HCT116 (cell line): ENCODE results near the gene BMP2. TPM values are rescaled to one million over a fixed set of nuclear protein-coding genes. Genes with fewer than 3 reads are reported as not detected.

Source experiments
- ATAC-seq: fragments of 200-7000 bp; cut with Tn5 transposase; 2 replicates; pipeline ENCODE4 v1.9.1; 2020; ENCODE audit warnings: mild to moderate bottlenecking, moderate library complexity
- BruUV-seq: library from RNA; stranded (reverse); fragments of 400-500 nt; replicated peaks from 2 replicates; lab custom pipeline; 2021; lab: Mats Ljungman, UMichigan
- CTCF ChIA-PET: fragments of 300-600 bp; sonication (Branson Sonifier 250); formaldehyde crosslinking; loops from one replicate; lab custom pipeline; 2021; ENCODE audit warnings: antibody characterized with exemption; lab: Charles Lee
- POLR2A ChIA-PET: fragments of 300-600, 350-600 bp; sonication (Branson Sonifier 250); formaldehyde crosslinking; loops from one replicate; lab custom pipeline; 2021; ENCODE audit warnings: antibody characterized with exemption; lab: Charles Lee
- RAD21 ChIA-PET, 2 experiments: fragments of 300-600 bp; sonication (Branson Sonifier 250); formaldehyde crosslinking; loops; one replicate each; lab custom pipeline; 2023; ENCODE audit warnings: low total read pairs in 2 of 2; ENCODE audit not compliant: uncharacterized antibody in 2 of 2, unreplicated experiment in 2 of 2, low non-redundant PET in 1 of 2; lab: Charles Lee
- DNase-seq: peaks from one replicate; pipeline ENCODE4 v3.0.0-alpha.2; 2010; ENCODE audit warnings: low read depth, low spot score
- H2AFZ ChIP-seq: fragments of 200-600 bp; shearing (Covaris generic), sonication (generic); 2 replicates; pipeline ENCODE4 v1.6.1; 2017; ENCODE audit warnings: low read depth, mixed run types, mixed read lengths, antibody characterized with exemption, low read length; ENCODE audit not compliant: poor library complexity, severe bottlenecking
- H3K27ac ChIP-seq: 2 replicates; pipeline ENCODE4 v1.5.1; 2012; ENCODE audit warnings: low read depth, low read length
- H3K27me3 ChIP-seq: fragments of 200-600 bp; sonication (generic); 2 replicates; pipeline ENCODE4 v1.6.1; 2016; ENCODE audit warnings: mixed run types, low read length, mixed read lengths; ENCODE audit not compliant: insufficient read depth
- H3K36me3 ChIP-seq, 2 experiments: fragments of 200-500 bp in 1 of 2; fragments of 200-600 bp in 1 of 2; sonication (Bioruptor generic) in 1 of 2; sonication (generic) in 1 of 2; 2 replicates each; pipeline versions ENCODE4 v1.5.1 to v1.6.1; 2014 to 2016; ENCODE audit warnings: low read length in 2 of 2, inconsistent platforms in 1 of 2, mixed read lengths in 1 of 2, mixed run types in 1 of 2; ENCODE audit not compliant: insufficient read depth in 2 of 2, control insufficient read depth in 1 of 2
- H3K4me1 ChIP-seq, 2 experiments: fragments of 200-600 bp in 1 of 2; sonication (generic) in 1 of 2; 2 replicates each; pipeline versions ENCODE4 v1.5.1 to v1.6.1; 2012 to 2017; ENCODE audit warnings: low read length in 2 of 2, inconsistent platforms in 1 of 2, mild to moderate bottlenecking in 1 of 2, mixed read lengths in 1 of 2, mixed run types in 1 of 2, moderate library complexity in 1 of 2; ENCODE audit not compliant: insufficient read depth in 2 of 2, control insufficient read depth in 1 of 2
- H3K4me2 ChIP-seq: fragments of 200-600 bp; sonication (generic); 2 replicates; pipeline ENCODE4 v1.6.1; 2017; ENCODE audit warnings: mixed run types, low read length, mixed read lengths
- H3K4me3 ChIP-seq, 2 experiments: fragments of 200-600 bp in 1 of 2; sonication (generic) in 1 of 2; replicated peaks in 1 of 2; 2 replicates each; pipeline ENCODE4 v1.5.1; 2011 to 2016; ENCODE audit warnings: low read length in 2 of 2, control low read depth in 1 of 2, low read depth in 1 of 2, mild to moderate bottlenecking in 1 of 2, mixed read lengths in 1 of 2, mixed run types in 1 of 2
- H3K79me2 ChIP-seq: fragments of 200-600 bp; sonication (generic); 2 replicates; pipeline ENCODE4 v1.6.1; 2017; ENCODE audit warnings: mild to moderate bottlenecking, mixed run types, low read length, moderate library complexity, mixed read lengths; ENCODE audit not compliant: insufficient read depth
- H3K9ac ChIP-seq: fragments of 200-600 bp; sonication (generic); 2 replicates; pipeline ENCODE4 v1.6.1; 2016; ENCODE audit warnings: low read length, mixed read lengths
- H3K9me2 ChIP-seq: fragments of 200-600 bp; sonication (generic), shearing (Covaris generic); 2 replicates; pipeline ENCODE4 v1.6.1; 2017; ENCODE audit warnings: mixed run types, mild to moderate bottlenecking, moderate library complexity; ENCODE audit not compliant: insufficient read depth
- H3K9me3 ChIP-seq, 2 experiments: fragments of 200-500 bp in 1 of 2; fragments of 200-600 bp in 1 of 2; sonication (Bioruptor generic) in 1 of 2; sonication (generic) in 1 of 2; 2 replicates each; pipeline ENCODE4 v1.6.1; 2014 to 2017; ENCODE audit warnings: low read length in 2 of 2, mixed read lengths in 2 of 2, inconsistent platforms in 1 of 2, low read depth in 1 of 2, mild to moderate bottlenecking in 1 of 2, mixed run types in 1 of 2, moderate library complexity in 1 of 2; ENCODE audit not compliant: control insufficient read depth in 1 of 2, insufficient read depth in 1 of 2
- H4K20me1 ChIP-seq: fragments of 200-600 bp; sonication (generic), shearing (Covaris generic); 2 replicates; pipeline ENCODE4 v1.6.1; 2017; ENCODE audit warnings: mixed run types, mild to moderate bottlenecking, moderate library complexity; ENCODE audit not compliant: insufficient read depth
- ATF3 ChIP-seq: IDR thresholded peaks from 2 replicates; pipeline ENCODE4 v1.6.1; 2012
- CEBPB ChIP-seq: IDR thresholded peaks from 2 replicates; pipeline ENCODE4 v1.6.1; 2012; ENCODE audit warnings: low read depth
- EGR1 ChIP-seq: IDR thresholded peaks from 2 replicates; pipeline ENCODE4 v1.6.1; 2012; ENCODE audit warnings: low read depth
- ELF1 ChIP-seq: IDR thresholded peaks from 2 replicates; pipeline ENCODE4 v1.6.1; 2012; ENCODE audit warnings: low read depth, borderline replicate concordance
- EZH2phosphoT487 ChIP-seq: fragments of 200-600 bp; IDR thresholded peaks from 2 replicates; pipeline ENCODE4 v1.6.1; 2018; ENCODE audit warnings: antibody characterized with exemption, borderline replicate concordance
- FOSL1 ChIP-seq: IDR thresholded peaks from 2 replicates; pipeline ENCODE4 v1.6.1; 2012; ENCODE audit warnings: low read depth
- JUND ChIP-seq: IDR thresholded peaks from 2 replicates; pipeline ENCODE4 v1.6.1; 2012
- POLR2A ChIP-seq: IDR thresholded peaks from 2 replicates; pipeline ENCODE4 v1.7.0; 2011; ENCODE audit warnings: borderline replicate concordance; ENCODE audit not compliant: insufficient read depth, insufficient read length; ENCODE audit errors: extremely low read depth
- POLR2AphosphoS5 ChIP-seq: IDR thresholded peaks from 2 replicates; pipeline ENCODE4 v1.6.1; 2011; ENCODE audit warnings: mild to moderate bottlenecking, low read depth, low read length, moderate library complexity
- RAD21 ChIP-seq: IDR thresholded peaks from 2 replicates; pipeline ENCODE4 v1.6.1; 2012; ENCODE audit warnings: low read depth, mild to moderate bottlenecking
- SP1 ChIP-seq: IDR thresholded peaks from 2 replicates; pipeline ENCODE4 v1.6.1; 2012; ENCODE audit warnings: low read depth
- SRF ChIP-seq: IDR thresholded peaks from 2 replicates; pipeline ENCODE4 v1.6.1; 2012; ENCODE audit warnings: low read depth
- TCF7L2 ChIP-seq: IDR thresholded peaks from 2 replicates; pipeline ENCODE4 v1.7.0; 2011; ENCODE audit warnings: borderline replicate concordance, inconsistent platforms; ENCODE audit not compliant: insufficient read depth, insufficient read length; ENCODE audit errors: extremely low read depth
- YY1 ChIP-seq: IDR thresholded peaks from 2 replicates; pipeline ENCODE4 v1.6.1; 2011; ENCODE audit warnings: low read length, low read depth, moderate library complexity, mild to moderate bottlenecking; ENCODE audit not compliant: insufficient replicate concordance; ENCODE audit errors: extremely low read depth
- ZBTB33 ChIP-seq: IDR thresholded peaks from 2 replicates; pipeline ENCODE4 v1.6.1; 2011; ENCODE audit warnings: mild to moderate bottlenecking, low read length, moderate library complexity; ENCODE audit not compliant: insufficient replicate concordance; ENCODE audit errors: extremely low read depth
- ZFX ChIP-seq: fragments of 450-650 bp; IDR thresholded peaks from 2 replicates; pipeline ENCODE4 v1.6.1; 2017
- intact Hi-C: fragments of 100-400 bp; cut with micrococcal nuclease; formaldehyde crosslinking; loops from 2 replicates; pipeline ENCODE4 v1.10.0; 2022
- total RNA-seq: library from RNA; stranded (reverse); gene quantifications from one replicate; pipeline ENCODE4 v1.2.1, GENCODE V29; 2021; ENCODE audit not compliant: unreplicated experiment

Gene BMP2
- total RNA-seq, 1 experiment from 2014 or later, result 0.15 TPM

GRCh38 chr20:6750438-6750837, 17.0 kb upstream of the BMP2 start:
- Histone ChIP-seq H3K4me2 (no peak overlapping the region), H4K20me1 (no peaks in the 10 kb centered on the region), H3K4me1 (no peaks in the 10 kb centered on the region), H3K79me2 (no peaks in the 10 kb centered on the region), H3K9me2 (no peaks in the 10 kb centered on the region), H3K36me3 (no peaks in the 10 kb centered on the region), H3K27ac (no peak overlapping the region), H3K27me3 (no peaks in the 10 kb centered on the region), H3K9ac (no peak overlapping the region), H2AFZ (no peak overlapping the region), H3K4me3 (no peak overlapping the region), H3K9me3 (peaks cover 3 to 10% of the 10 kb centered on the region in 2 experiments; a peak in 3 of 4 replicates)
- ATAC-seq (no peak), DNase-seq (no peak)
- ChIA-PET CTCF (no interaction called here), RAD21 (no interaction called here), POLR2A (no interaction called here)
- no TSS peak for BruUV-seq
- intact Hi-C loops, result no loop called here
- TF ChIP-seq EGR1 (no peak), RAD21 (no peak), JUND (no peak), ATF3 (no peak), EZH2phosphoT487 (no peak), CEBPB (no peak), YY1 (no peak)

GRCh38 chr20:6756693-6757595, 10.5 kb upstream of the BMP2 start:
- POLR2A ChIA-PET, result no interaction called here
- BruUV-seq, result no TSS peak
- Histone ChIP-seq H3K4me1 (no peaks in the 10 kb centered on the region), H3K9ac (no peak overlapping the region), H3K4me2 (no peak overlapping the region), H3K36me3 (no peaks in the 10 kb centered on the region), H3K4me3 (no peak overlapping the region), H3K27me3 (no peaks in the 10 kb centered on the region), H3K9me2 (no peaks in the 10 kb centered on the region), H3K27ac (no peak overlapping the region), H4K20me1 (no peaks in the 10 kb centered on the region), H3K79me2 (no peaks in the 10 kb centered on the region), H3K9me3 (peaks cover 3 to 13% of the 10 kb centered on the region in 2 experiments; a peak in 2 of 4 replicates), H2AFZ (no peak overlapping the region)
- ATAC-seq, result no peak
- RAD21 ChIA-PET, result no interaction called here
- intact Hi-C loops, result no loop called here
- CTCF ChIA-PET, result no interaction called here
- DNase-seq, result no peak
- TF ChIP-seq SRF (no peak), JUND (no peak), FOSL1 (no peak), SP1 (no peak), TCF7L2 (no peak), ELF1 (no peak), ZFX (no peak), ZBTB33 (no peak), POLR2A (no peak), CEBPB (no peak), POLR2AphosphoS5 (no peak), YY1 (no peak), EGR1 (no peak), EZH2phosphoT487 (no peak)
